Measurements from ENCODE around the gene SNX5.
A peak's percentile ranks its signal among the peaks of the same experiment; 100 is the strongest.

Gene SNX5

DNA sequence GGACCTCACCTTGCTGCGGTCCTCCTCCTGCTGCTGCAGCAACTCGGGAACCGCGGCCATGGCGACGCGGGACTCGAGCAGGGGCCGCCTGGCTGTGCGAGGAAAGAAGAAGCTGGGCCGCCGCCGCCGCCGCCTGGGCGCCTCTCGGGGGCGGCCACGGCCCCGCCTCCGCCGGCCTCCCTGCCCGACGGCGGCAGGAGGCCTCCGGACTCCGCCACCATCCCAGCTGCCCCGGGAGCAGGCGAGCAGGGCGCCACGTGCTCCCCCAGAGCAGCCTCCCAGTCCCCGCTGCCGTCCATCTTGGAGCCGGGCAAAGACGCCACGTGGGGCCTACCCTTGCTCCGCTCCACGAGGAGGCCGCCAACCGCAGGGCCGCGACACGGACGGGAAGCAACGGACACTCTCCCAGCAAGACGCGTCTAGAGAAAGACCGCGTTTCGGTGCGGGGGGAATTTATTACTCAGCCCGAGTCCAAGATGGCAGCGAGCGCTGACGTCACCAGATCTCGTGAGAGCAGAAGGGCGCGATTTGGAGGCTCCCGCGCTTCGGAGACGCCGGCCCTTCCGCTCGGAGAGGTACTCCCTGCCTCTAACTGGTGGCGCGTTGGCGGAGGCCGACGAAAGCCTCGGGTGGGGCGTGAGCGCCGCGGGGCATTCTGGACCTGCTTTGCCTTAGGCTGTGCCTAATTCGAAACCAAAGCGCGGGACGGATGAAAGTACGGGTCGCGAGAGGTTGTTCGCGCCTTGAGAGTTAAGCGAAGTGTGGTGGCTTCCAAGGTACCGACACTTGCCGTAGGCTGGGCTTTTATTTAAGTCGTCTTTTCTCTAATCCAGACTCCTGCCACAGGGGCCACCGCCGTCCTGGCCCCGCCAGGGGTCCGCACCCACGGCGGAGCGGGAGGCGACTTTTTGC, at the start of gene SNX5, which contains the start of gene MGME1:
SNX5 (minus strand) TSS at position 429 of the 912 bp plus-strand sequence; CDS start at position 60, 369 bp downstream.
MGME1 (plus strand) TSS at position 653 of the 912 bp plus-strand sequence. CDS start 842 bp downstream, outside the sequence.
- DNase-seq: peak; percentile 99

- DNase-seq: no peak
Measured at GRCh38 chr20:18018100-18018499, 49.5 kb upstream of the SNX5 start.

DNA sequence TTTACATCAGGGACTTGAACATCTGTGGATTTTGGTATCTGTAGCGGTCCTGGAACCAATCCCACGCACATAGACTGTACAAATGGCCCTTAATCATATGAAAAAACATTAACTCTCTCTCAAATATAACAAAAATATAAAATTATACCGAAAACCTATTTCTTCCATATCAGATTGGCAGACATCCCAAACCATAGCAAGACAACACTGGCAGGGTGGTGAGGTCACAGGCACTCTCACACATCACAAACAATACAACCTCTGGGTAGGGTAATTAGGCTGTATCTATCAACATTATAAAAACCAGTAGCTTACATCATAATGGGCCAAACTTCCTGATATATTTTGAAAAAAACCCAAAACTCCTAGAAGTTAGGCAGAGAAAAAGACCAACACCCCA, 48.2 kb upstream of the SNX5 start:
- DNase-seq: no peak

DNA sequence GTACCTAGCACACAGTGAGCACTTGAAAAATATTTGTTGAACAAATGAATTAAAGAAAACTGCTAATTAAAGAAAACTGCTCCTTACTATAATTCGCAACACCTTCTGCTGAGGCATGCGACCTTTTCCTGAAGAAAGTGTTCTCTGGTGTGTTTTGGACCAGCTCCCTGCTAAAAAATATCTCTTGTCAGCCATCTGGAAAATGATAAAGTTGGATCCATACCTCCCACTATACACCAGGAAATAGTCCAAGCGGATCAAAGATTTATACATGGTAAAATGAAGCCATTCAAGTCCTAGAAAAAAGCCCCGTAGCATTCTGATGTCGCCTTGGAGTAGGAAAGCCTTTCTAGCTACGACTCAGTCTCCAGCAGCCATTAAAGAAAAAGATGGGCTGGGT, 45.8 kb upstream of the SNX5 start:
- no peak for DNase-seq

DNA sequence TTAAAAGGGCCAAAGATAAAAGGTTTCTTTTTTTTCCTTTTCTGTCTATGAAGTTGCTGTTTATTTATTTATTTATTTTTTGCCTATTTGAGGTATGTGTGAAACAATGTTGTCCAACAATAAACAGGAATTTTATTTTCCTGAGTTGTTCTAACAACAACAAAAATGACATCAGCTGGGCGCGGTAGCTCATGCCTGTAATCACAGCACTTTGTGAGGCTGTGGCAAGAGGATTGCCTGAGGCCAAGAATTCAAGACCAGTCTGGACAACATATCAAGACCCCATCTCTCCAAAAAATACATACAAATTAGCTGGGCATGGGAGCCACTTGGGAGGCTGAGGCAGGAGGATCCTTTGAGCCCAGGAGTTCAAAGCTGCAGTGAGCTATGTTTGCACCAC, 44.3 kb upstream of the SNX5 start:
- DNase-seq: no peak

GRCh38 chr20:18011951-18012645, 43.5 kb upstream of the SNX5 start:
- DNase-seq: no peak

- DNase-seq: no peak
Measured at GRCh38 chr20:18011482-18011881, 42.9 kb upstream of the SNX5 start.

DNA sequence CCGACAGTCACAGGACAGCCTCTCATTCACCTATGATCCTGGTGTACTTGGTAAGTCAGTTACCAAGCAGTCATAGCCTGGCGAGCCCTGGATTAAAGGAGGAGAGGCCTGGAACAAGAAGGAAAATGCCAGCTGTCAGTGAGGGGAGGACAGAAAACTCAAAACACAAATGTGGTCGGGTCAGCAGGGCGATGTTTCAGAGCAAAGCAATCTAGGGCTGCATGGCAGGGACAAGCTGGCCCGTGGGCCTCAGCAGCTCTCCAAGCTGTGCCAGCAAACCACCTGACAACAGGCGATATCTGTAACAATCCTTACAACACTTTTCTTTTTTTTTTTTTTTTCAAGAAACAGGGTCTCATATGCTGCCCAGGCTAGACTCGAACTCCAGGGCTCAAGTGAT, 40.5 kb upstream of the SNX5 start:
- DNase-seq: no peak

- no peak for DNase-seq
Measured at GRCh38 chr20:18007534-18008292, 39.1 kb upstream of the SNX5 start.

DNA sequence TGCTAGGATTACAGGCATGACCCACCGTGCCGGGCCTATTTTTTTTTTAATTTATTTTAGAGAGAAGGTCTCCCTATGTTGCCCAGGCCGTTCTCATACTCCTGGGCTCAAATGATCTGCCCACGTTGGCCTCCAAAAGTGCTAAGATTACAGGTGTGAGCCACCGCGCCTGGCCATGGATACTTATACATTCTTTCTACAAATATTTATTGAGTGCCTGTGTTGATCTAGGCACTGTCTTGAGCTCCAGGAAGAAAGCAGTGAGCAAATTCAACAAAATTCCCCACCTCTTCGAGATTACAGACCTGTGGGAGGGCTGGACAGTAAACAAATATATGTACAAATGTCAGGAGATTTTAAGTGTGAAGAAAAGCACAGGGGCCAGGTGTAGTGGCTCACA, 38.1 kb upstream of the SNX5 start:
- no peak for DNase-seq

GRCh38 chr20:18005990-18006364, 37.4 kb upstream of the SNX5 start:
- no peak for DNase-seq

DNA sequence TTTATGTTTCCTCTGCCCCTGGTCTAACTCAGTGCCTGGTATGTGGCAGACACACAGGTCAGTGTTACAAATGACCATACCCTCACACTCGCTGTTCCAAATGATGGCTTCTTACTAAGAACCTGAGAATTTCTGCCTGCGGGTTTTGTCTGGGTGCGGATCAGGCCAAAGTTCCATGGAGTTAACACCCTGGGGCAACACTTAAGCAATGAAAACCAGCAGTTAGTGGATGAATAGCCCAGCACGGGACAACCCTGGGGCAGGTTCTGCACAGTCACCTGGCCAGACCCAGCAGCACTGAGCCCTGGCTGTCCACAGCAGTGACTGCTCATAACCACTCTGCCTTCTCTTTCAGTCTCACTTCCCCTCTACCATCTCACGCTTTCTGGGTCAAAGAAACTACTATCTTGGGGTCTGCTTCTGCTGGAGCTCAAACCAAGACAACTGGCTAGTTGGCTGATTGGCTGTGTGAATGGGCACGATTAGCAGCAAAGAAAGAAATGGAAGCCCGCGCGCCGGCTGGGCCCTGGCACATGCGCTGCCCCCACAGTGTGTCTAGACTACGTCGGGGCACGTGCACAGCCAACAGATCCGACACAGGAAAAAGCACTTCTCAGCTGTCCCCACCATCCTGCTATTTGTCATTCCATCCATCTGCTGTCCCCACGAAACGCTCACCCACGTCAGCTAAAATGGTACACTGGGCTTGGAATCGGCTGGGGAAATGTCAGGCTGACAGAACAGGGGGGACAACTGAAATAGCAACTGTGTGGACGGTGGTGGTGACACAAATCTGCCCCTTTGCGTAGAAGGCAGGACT, 36.8 kb upstream of the SNX5 start:
- no peak for DNase-seq

- DNase-seq: no peak
Measured at GRCh38 chr20:18004384-18005031, 35.9 kb upstream of the SNX5 start.

DNA sequence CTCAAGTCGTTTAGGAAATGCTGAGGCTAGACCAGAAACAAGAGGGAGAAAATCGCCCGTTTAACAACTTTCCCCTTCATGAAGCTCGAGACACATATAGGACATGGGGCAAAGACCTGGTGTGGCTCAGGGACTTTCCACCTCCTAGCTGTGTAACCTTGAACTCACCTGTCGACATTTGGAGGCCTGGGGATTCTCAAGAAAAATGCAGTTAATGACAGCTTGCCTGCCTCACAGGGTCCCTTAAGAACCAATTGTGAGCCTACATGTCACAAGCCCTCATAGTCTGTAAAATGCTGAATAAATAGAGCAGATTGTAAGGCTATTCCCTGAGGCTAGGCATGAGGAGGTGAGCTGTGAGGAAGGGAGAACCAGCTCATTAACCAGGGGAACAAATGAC, 35.3 kb upstream of the SNX5 start:
- no peak for DNase-seq

DNA sequence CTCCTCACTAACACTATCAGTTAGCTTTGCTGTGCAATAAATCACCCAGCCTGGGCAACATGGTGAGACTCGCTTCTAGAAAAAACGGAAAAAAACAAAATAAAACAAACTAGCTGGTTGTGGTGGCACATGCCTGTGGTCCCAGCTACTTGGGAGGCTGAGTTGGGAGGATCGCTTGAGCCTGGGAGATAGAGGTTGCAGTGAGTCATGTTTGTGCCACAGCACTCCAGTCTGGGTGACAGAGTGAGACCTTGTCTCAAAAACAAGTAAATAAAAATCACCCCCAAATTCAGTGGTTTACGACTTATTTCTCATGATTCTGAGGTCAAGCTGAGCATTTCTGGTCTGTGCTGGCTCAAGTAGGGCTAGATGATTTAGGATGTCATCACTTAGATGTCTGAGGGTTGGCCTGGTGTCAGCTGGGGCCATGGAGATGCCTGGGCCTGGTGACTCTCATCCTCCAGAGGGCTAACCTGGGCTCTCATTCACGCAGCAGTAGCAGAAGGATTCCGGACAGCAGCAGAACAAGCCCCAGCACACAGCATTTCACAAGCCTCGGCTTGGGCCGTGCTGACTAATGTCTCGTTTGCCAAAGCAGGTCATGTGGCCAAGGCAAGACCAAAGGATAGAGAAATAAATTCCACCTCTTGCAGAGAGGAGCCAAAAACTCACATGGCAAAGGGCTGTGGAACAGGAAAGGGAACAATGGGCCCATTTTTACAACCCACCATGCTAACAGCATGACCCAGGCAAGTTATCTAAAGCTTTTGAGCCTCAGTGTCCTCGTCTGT, 32.7 kb upstream of the SNX5 start:
- DNase-seq: no peak

- no peak for DNase-seq
Measured at GRCh38 chr20:17999566-17999965, 31.0 kb upstream of the SNX5 start.

GRCh38 chr20:17998446-17998845, 29.9 kb upstream of the SNX5 start:
- DNase-seq: no peak

DNA sequence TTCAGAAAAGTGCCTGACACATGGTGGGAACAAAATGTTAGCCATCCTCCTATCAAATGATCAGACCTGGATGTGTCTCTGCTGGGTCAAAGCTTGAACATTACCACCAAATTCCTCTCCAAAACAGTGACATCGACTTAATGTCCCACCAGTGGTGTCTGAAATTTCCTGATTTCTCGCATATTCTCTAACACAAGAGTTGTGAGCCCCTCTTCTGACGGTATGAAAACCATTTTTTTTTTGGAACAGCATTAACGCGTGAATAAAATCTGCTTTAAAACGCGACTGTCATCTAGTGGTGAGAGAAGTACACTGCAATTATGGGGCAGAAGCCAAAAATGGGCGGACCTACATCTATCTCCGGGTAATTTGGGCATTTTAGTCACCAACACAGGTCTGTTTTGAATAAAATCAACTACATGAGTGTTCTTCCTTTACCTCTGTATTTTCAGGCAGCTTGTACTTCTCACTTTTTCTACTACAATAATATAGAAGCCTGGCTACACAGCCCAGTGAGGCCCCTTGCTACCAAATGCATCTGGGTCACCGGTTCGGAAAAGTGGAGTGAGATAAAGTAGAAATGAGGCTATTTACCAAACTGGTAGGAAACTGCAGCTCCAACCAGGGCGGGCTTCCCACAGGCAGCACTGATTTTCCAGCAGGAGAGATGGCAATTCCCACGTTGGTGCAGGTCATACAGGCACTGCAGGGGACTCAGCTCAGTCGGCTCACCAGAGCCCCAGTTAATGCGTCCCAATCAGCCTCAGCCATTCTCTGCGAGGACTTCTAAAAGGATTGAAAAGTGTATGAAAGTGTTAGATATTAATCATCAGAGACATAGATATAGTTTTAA, 27.6 kb upstream of the SNX5 start:
- peak; percentile 79 for DNase-seq

DNA sequence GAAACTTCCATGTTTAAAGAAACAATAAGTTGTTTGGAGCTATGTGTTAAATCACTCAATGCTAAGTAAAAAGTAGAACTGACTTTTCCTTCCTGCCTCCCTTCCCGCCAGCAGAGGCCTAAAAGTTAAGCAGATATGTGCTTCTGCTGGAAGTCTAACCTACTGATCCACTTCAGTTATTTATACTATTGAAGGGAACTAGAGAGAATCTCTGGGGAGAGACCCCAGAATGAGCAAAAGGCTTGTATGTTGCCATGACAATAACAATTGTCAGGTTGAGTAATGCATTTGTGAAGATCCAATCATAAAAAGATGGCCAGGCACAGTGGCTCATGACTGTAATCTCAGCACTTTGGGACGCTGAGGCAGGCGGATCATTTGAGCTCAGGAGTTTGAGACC, 25.0 kb upstream of the SNX5 start:
- no peak for DNase-seq
